Thyroid gland (tissue), 4 donors: Measurements from ENCODE around the gene SFT2D3. TPM values are rescaled to one million over a fixed set of nuclear protein-coding genes. Genes with fewer than 3 reads are reported as not detected.

Experiments
- DNase-seq, 2 donors: peaks; one replicate each; pipeline ENCODE4 v3.0.0-alpha.2; 2019
- H3K27ac ChIP-seq, 3 donors: fragments of 200-600 bp; sonication (generic); 1 replicate in 2 of 3; 2 replicates in 1 of 3; pipeline ENCODE4 v1.5.1; 2016 to 2019; ENCODE audit warnings: mild to moderate bottlenecking in 1 of 3, moderate library complexity in 1 of 3
- H3K27me3 ChIP-seq: fragments of 200-600 bp; sonication (generic); one replicate; pipeline ENCODE4 v1.5.1; 2019
- H3K36me3 ChIP-seq, 2 donors: fragments of 200-600 bp; sonication (generic); one replicate each; pipeline ENCODE4 v1.5.1; 2016 to 2019
- H3K4me1 ChIP-seq, 2 donors: fragments of 200-600 bp; sonication (generic); one replicate each; pipeline ENCODE4 v1.5.1; 2017 to 2019
- H3K4me3 ChIP-seq, 3 donors: fragments of 200-600 bp; sonication (generic); replicated peaks in 1 of 3; 1 replicate in 2 of 3; 2 replicates in 1 of 3; pipeline ENCODE4 v1.5.1; 2016; ENCODE audit warnings: mild to moderate bottlenecking in 1 of 3
- H3K9me3 ChIP-seq: fragments of 200-600 bp; sonication (generic); one replicate; pipeline ENCODE4 v1.5.1; 2017
- POLR2A ChIP-seq, 2 donors: fragments of 450-650 bp; IDR thresholded peaks; one replicate each; pipeline ENCODE4 v1.6.1; 2017; ENCODE audit warnings: antibody characterized with exemption in 2 of 2, mild to moderate bottlenecking in 2 of 2, moderate library complexity in 1 of 2
- WGBS, 2 donors: methylation state at CpG; one replicate each; pipeline ENCODE4 v1.1.5; 2017; 5-methylcytosine and 5-hydroxymethylcytosine counted together
- intact Hi-C: fragments of 100-400 bp; cut with DNase I; formaldehyde crosslinking; loops from one replicate; pipeline ENCODE4 v1.15.1; 2023
- total RNA-seq, 4 donors: library from RNA; depleted of rRNA; stranded (reverse); fragments of >200 nt; gene quantifications; one replicate each; pipeline ENCODE4 v1.2.3, GENCODE V29; 2016
- TF ChIP-seq, protein P1 (sequence below), 6 experiments: fragments of 200-600 bp in 3 of 6; fragments of 450-650 bp in 3 of 6; sonication (generic) in 3 of 6; IDR thresholded peaks; one replicate each; pipeline ENCODE4 v1.5.1; 2016 to 2019; ENCODE audit warnings: antibody characterized with exemption in 6 of 6, mild to moderate bottlenecking in 2 of 6, inconsistent platforms in 1 of 6, moderate library complexity in 1 of 6

The SFT2D3 gene
- total RNA-seq, 4 donors from 2014 or later, result 14.0 to 17.9 (median 16.1) TPM

DNA sequence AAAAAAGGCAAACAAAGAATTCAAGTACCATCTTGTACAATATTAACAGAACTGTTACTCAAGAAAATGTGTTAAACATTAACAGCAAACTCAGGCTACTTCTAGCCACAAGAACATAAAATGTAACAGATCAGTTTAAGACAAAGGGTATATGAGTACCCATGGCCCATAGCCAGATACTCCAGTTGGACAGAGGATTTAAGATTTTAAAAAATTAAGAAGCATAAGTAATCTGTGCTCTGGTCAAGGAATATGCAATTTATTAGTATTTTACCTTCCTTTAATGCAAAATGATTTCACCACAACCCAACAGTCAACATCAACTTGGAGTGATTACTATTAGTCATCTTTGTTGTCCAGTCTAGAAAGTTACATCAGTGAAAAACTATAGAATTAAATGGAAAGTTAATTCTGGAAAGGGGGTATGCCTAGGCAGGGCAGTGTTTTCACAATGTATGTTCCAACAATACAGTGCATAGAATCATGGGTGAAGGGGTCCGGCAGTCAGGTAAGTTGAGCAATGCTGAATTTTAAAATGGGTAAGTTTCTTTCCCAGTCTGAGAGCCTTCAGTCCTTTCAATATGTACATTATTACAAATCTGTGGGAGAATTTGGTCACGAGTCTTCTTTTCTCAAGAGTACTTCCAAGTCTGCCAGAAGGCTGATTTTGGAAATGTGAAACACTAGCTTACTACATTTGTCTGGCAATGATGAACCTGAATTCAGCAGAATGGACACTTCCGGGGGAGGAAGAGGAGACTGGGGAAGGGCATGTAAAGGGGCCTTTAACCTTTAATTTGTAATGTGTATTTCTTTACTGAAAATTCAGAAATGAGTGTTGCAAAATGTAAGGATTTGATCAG lies 34.5 kb downstream of the SFT2D3 start:
- no peak overlapping the region for H3K27ac ChIP-seq
- WGBS, 2 donors, result 86% methylated on average over 3 of the region's 3 CpGs

DNA sequence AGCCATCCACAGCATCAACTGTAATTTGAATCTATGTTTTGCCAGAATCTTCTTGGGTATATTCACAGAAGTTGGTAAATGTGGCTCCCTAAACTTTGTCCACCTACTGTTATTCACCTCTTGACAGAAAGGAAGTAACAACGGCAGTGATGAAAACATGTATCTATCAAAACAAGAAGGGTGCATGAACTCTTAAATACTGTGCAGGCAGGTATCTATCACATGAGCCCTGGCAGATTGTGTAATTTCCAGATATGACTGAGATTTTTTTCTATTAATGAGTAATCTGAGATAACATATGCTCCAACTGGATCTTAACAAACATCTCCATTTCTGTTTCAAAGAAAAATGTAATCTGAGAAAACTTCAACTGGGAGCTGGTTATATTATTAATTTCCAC lies 36.6 kb downstream of the SFT2D3 start:
- no peak for DNase-seq
- no peak overlapping the region for H3K27ac ChIP-seq
- H3K36me3 ChIP-seq, result no peaks in the 10 kb centered on the region
- no peaks in the 10 kb centered on the region for H3K9me3 ChIP-seq
- no peak overlapping the region for H3K4me3 ChIP-seq
- H3K4me1 ChIP-seq, result peaks cover 6 to 8% of the 10 kb centered on the region in 2 donors
- intact Hi-C loops, result no loop called here
- 63 to 83% methylated on average over 1 of the region's 1 CpG for WGBS, 2 donors
- H3K27me3 ChIP-seq, result no peaks in the 10 kb centered on the region
- no peak for TF ChIP-seq POLR2A (IDR thresholded peaks at IDR 0.05)
- TF ChIP-seq, protein P1, sequence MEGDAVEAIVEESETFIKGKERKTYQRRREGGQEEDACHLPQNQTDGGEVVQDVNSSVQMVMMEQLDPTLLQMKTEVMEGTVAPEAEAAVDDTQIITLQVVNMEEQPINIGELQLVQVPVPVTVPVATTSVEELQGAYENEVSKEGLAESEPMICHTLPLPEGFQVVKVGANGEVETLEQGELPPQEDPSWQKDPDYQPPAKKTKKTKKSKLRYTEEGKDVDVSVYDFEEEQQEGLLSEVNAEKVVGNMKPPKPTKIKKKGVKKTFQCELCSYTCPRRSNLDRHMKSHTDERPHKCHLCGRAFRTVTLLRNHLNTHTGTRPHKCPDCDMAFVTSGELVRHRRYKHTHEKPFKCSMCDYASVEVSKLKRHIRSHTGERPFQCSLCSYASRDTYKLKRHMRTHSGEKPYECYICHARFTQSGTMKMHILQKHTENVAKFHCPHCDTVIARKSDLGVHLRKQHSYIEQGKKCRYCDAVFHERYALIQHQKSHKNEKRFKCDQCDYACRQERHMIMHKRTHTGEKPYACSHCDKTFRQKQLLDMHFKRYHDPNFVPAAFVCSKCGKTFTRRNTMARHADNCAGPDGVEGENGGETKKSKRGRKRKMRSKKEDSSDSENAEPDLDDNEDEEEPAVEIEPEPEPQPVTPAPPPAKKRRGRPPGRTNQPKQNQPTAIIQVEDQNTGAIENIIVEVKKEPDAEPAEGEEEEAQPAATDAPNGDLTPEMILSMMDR (IDR thresholded peaks at IDR 0.05), result no peak

More for the DNA sequence above, 34.5 kb downstream of the SFT2D3 start:
- Histone ChIP-seq H3K27me3 (no peaks in the 10 kb centered on the region), H3K36me3 (no peaks in the 10 kb centered on the region), H3K4me3 (no peak overlapping the region), H3K9me3 (no peaks in the 10 kb centered on the region), H3K4me1 (peaks cover 6 to 8% of the 10 kb centered on the region in 2 donors)
- TF ChIP-seq POLR2A (IDR thresholded peaks at IDR 0.05), result no peak
- TF ChIP-seq, protein P1 (IDR thresholded peaks at IDR 0.05), result no peak
- DNase-seq, result no peak
- intact Hi-C loops, result no loop called here

DNA sequence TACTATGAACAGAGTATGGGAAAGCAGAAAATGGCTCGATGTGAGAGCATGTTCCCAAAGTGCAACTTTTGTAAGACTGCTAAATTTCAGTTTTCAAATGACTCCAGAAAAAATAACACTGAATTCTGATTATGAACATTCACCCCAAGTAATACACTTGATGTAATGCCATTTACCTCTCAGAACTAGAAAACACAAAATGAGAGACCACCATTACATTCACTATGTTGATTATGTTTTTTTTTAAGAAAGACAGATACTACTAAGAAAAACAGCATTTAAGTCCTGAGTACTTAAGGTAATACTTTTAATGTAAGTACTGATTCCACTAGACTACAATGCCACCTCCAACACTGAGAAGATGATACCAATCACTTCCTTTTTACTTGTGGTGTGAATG lies 38.5 kb downstream of the SFT2D3 start:
- Histone ChIP-seq H3K4me1 (peaks cover 0 to 1% of the 10 kb centered on the region in 2 donors), H3K4me3 (no peak overlapping the region), H3K27me3 (no peaks in the 10 kb centered on the region), H3K9me3 (no peaks in the 10 kb centered on the region), H3K36me3 (no peaks in the 10 kb centered on the region), H3K27ac (no peak overlapping the region)
- intact Hi-C loops, result no loop called here
- WGBS, 2 donors, result 88 to 93% methylated on average over 1 of the region's 1 CpG
- no peak for DNase-seq
- no peak for TF ChIP-seq POLR2A (IDR thresholded peaks at IDR 0.05)
- TF ChIP-seq, protein P1 (IDR thresholded peaks at IDR 0.05), result no peak

DNA sequence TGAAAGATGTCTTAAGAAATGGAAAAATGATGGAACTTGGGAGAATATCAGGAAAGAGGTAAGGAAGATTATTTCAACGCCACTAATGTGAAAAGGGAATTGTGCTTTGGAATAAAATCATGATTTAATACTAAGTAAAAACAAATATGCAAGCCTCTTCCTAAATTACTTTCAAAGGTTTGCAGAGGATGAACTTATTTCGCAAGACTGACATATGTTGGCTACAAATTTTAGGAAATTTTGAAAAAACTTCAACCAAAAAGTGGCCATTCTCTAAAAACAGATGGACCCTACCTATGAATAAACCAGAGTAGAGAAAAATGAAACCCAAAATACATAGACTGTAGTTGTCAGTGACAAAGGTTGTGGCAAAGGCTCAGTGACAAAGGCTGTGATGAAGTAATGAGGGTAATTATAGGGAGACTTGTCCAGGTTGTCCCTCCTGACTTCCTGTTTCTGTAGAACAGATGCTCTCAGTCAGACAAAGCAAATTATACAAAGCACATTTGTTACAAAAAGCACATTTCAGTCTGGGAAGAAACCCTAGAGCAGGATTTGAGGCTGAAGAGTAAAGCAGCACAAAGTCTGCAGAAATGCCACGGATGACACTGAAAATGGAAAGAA lies 39.5 kb downstream of the SFT2D3 start:
- 91 to 95% methylated on average over 3 of the region's 3 CpGs for WGBS, 2 donors
- no peaks in the 10 kb centered on the region for H3K27me3 ChIP-seq

More for the DNA sequence above, 39.5 kb downstream of the SFT2D3 start:
- TF ChIP-seq, protein P1 (IDR thresholded peaks at IDR 0.05), result no peak
- no peak for TF ChIP-seq POLR2A (IDR thresholded peaks at IDR 0.05)
- H3K4me1 ChIP-seq, result no peaks in the 10 kb centered on the region
- no peak overlapping the region for H3K4me3 ChIP-seq
- H3K9me3 ChIP-seq, result no peaks in the 10 kb centered on the region
- DNase-seq, result no peak
- no peak overlapping the region for H3K27ac ChIP-seq
- intact Hi-C loops, result no loop called here
- no peaks in the 10 kb centered on the region for H3K36me3 ChIP-seq
